Sigmoid colon (tissue), 4 donors: ENCODE data around the gene CDC5L.

ENCODE experiments used
- CTCF ChIP-seq, 4 experiments: fragments of 450-650 bp in 3 of 4; fragments of 200-600 bp in 1 of 4; IDR thresholded peaks; one replicate each; pipeline ENCODE4 v1.5.1; 2016 to 2019; ENCODE audit warnings: antibody characterized with exemption in 4 of 4, mild to moderate bottlenecking in 3 of 4, moderate library complexity in 2 of 4
- POLR2A ChIP-seq, 2 donors: fragments of 450-650 bp; IDR thresholded peaks; one replicate each; pipeline ENCODE4 v1.6.1; 2016; ENCODE audit warnings: antibody characterized with exemption in 2 of 2, mild to moderate bottlenecking in 2 of 2, moderate library complexity in 2 of 2
- POLR2AphosphoS5 ChIP-seq, 4 donors: sonication (generic); formaldehyde crosslinking; IDR thresholded peaks; one replicate each; pipeline ENCODE4 v1.6.1; 2017; ENCODE audit warnings: antibody characterized with exemption in 4 of 4

GRCh38 chr6:44377971-44378370 lies 9.5 kb upstream of the CDC5L start:
- TF ChIP-seq CTCF (IDR thresholded peaks at IDR 0.05) (no peak), POLR2AphosphoS5 (IDR thresholded peaks at IDR 0.05) (no peak), POLR2A (IDR thresholded peaks at IDR 0.05) (no peak)
